CD4-positive, alpha-beta T cell (primary cell): ENCODE data around the gene TCFL5. TPM values are rescaled to one million over a fixed set of nuclear protein-coding genes. Genes with fewer than 3 reads are reported as not detected.
"Not testable (repeated sequence)": the region's sequence is repeated elsewhere in the genome, so short reads cannot be mapped to it uniquely, and the experiment has no call there.

Experiments
- ATAC-seq: fragments of 200-7000 bp; cut with Tn5 transposase; one replicate; pipeline ENCODE4 v1.10.0; 2022; ENCODE audit warnings: mild to moderate bottlenecking; ENCODE audit not compliant: poor library complexity
- CTCF ChIA-PET: fragments of 350-600 bp; sonication (Branson Sonifier 250); formaldehyde crosslinking; loops from one replicate; lab custom pipeline; 2021; ENCODE audit warnings: antibody characterized with exemption, inconsistent platforms; lab: Charles Lee
- POLR2A ChIA-PET: fragments of 350-600 bp; sonication (Branson Sonifier 250); formaldehyde crosslinking; loops from one replicate; lab custom pipeline; 2021; ENCODE audit warnings: antibody characterized with exemption, inconsistent platforms; lab: Charles Lee
- DNase-seq, 14 experiments: peaks; one replicate each; pipeline ENCODE4 v3.0.0-alpha.2; 2013 to 2020; ENCODE audit warnings: mixed read lengths in 2 of 14
- H3K27ac ChIP-seq, 2 donors: one replicate each; pipeline versions ENCODE4 v1.5.1 to v1.7.0; 2013; ENCODE audit warnings: low read length in 2 of 2, low read depth in 1 of 2, mild to moderate bottlenecking in 1 of 2
- H3K27me3 ChIP-seq, 2 experiments: 1 replicate in 1 of 2; 2 replicates in 1 of 2; pipeline versions ENCODE4 v1.6.1 to v1.7.0; 2013; ENCODE audit warnings: low read length in 2 of 2, control low read depth in 1 of 2, mild to moderate bottlenecking in 1 of 2, moderate library complexity in 1 of 2; ENCODE audit not compliant: insufficient read depth in 2 of 2, control insufficient read depth in 1 of 2
- H3K36me3 ChIP-seq: one replicate; pipeline ENCODE4 v1.6.1; 2013; ENCODE audit warnings: low read length, control low read depth; ENCODE audit not compliant: insufficient read depth
- H3K4me1 ChIP-seq: one replicate; pipeline ENCODE4 v1.6.1; 2013; ENCODE audit warnings: low read length, control low read depth; ENCODE audit not compliant: insufficient read depth
- H3K4me3 ChIP-seq: one replicate; pipeline ENCODE4 v1.5.1; 2013; ENCODE audit warnings: mild to moderate bottlenecking, low read length, moderate library complexity
- H3K9me3 ChIP-seq, 2 experiments: 1 replicate in 1 of 2; 2 replicates in 1 of 2; pipeline versions ENCODE4 v1.6.1 to v1.7.0; 2013; ENCODE audit warnings: low read length in 2 of 2, mild to moderate bottlenecking in 2 of 2, control low read depth in 1 of 2, moderate library complexity in 1 of 2; ENCODE audit not compliant: control insufficient read depth in 1 of 2, insufficient read depth in 1 of 2
- H3K27ac Mint-ChIP-seq: one replicate; pipeline ENCODE4 v1.8.0; 2020; ENCODE audit warnings: mixed read lengths
- H3K27me3 Mint-ChIP-seq: one replicate; pipeline ENCODE4 v1.8.0; 2021; ENCODE audit warnings: mixed read lengths
- H3K36me3 Mint-ChIP-seq: one replicate; pipeline ENCODE4 v1.8.0; 2021; ENCODE audit warnings: low read depth, mixed read lengths
- H3K4me1 Mint-ChIP-seq: one replicate; pipeline ENCODE4 v1.8.0; 2021; ENCODE audit warnings: low read depth, mixed read lengths
- H3K4me3 Mint-ChIP-seq: one replicate; pipeline ENCODE4 v1.8.0; 2020; ENCODE audit warnings: mild to moderate bottlenecking, mixed read lengths
- H3K9me3 Mint-ChIP-seq: one replicate; pipeline ENCODE4 v1.8.0; 2020; ENCODE audit warnings: mixed read lengths
- CTCF ChIP-seq: fragments of 200-600 bp; IDR thresholded peaks from one replicate; pipeline ENCODE4 v1.8.0; 2022; ENCODE audit warnings: antibody characterized with exemption, mild to moderate bottlenecking
- intact Hi-C, 2 experiments: fragments of 100-400 bp; cut with DNase I in 1 of 2; cut with micrococcal nuclease in 1 of 2; formaldehyde crosslinking; loops; one replicate each; pipeline versions ENCODE4 v1.15.1 to v1.9.0; 2023 to 2025; cut with DNase I, micrococcal nuclease
- total RNA-seq, 174 experiments: library from RNA in 2 of 174; stranded (reverse) in 2 of 174; gene quantifications; one replicate each; pipeline ENCODE4 v1.2.3 and lab custom pipeline; 2021 to 2026

TCFL5 gene
- total RNA-seq, 2 experiments from 2014 or later: 5.9 to 6.3 TPM

- Mint-ChIP-seq H3K9me3 (no peaks in the 10 kb centered on the region), H3K4me1 (peaks cover 13% of the 10 kb centered on the region), H3K27ac (no peak overlapping the region), H3K27me3 (no peaks in the 10 kb centered on the region), H3K36me3 (peaks cover 51% of the 10 kb centered on the region), H3K4me3 (no peak overlapping the region)
- peaks cover 19% of the 10 kb centered on the region for H3K36me3 ChIP-seq
- H3K4me1 ChIP-seq: peaks cover 4% of the 10 kb centered on the region
- no peak for DNase-seq
- H3K9me3 ChIP-seq: no peaks in the 10 kb centered on the region
- intact Hi-C loops: no loop called here
- POLR2A ChIA-PET: interaction anchor here (0.8 kb wide), 1 partner anchor 41 kb away, joined by 3 read pairs; no protein-coding TSS in a partner anchor
- H3K27me3 ChIP-seq: no peaks in the 10 kb centered on the region
- no peak overlapping the region for H3K4me3 ChIP-seq
- TF ChIP-seq CTCF: no peak
- ATAC-seq: no peak
- CTCF ChIA-PET: no interaction called here
- no peak overlapping the region for H3K27ac ChIP-seq
Observed at GRCh38 chr20:62855120-62855519, 6.5 kb downstream of the TCFL5 start.

- Mint-ChIP-seq H3K27me3 (no peaks in the 10 kb centered on the region), H3K27ac (no peak overlapping the region), H3K4me1 (peaks cover 6% of the 10 kb centered on the region), H3K4me3 (no peak overlapping the region), H3K36me3 (peaks cover 50% of the 10 kb centered on the region), H3K9me3 (no peaks in the 10 kb centered on the region)
- TF ChIP-seq CTCF: no peak
- peaks cover 19% of the 10 kb centered on the region for H3K36me3 ChIP-seq
- ChIA-PET CTCF (no interaction called here), POLR2A (interaction anchor here (1.0 kb wide), 1 partner anchor 203 kb away, joined by 3 read pairs; no protein-coding TSS in a partner anchor)
- H3K9me3 ChIP-seq: no peaks in the 10 kb centered on the region
- no peaks in the 10 kb centered on the region for H3K4me1 ChIP-seq
- intact Hi-C loops: no loop called here
- H3K4me3 ChIP-seq: no peak overlapping the region
- H3K27ac ChIP-seq: no peak overlapping the region
- ATAC-seq (no peak), DNase-seq (no peak)
- H3K27me3 ChIP-seq: no peaks in the 10 kb centered on the region
Observed at GRCh38 chr20:62854121-62854520, 7.5 kb downstream of the TCFL5 start.

DNA sequence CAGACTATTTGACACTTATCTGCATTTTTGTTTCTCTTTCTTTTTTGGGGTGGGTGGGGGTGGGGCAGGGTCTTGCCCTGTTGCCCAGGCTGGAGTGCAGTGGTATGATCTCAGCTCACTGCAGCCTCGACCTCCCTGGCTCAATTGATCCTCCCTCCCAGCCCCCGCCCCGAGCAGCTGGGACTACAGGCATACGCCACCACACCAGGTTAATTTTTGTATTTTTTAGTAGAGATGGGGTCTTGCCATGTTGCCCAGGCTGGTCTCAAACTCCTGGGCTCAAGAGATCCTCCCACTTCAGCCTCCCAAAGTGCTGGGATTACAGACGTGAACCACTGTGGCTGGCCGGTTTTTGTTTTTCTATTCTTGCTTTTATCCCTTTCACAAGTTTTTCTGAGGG is 8.3 kb downstream of the TCFL5 start:
- CTCF ChIA-PET, H3K9me3 ChIP-seq, H3K27ac ChIP-seq, H3K4me1 Mint-ChIP-seq, POLR2A ChIA-PET, DNase-seq, ATAC-seq, H3K4me3 ChIP-seq, H3K4me1 ChIP-seq, H3K27ac Mint-ChIP-seq, H3K4me3 Mint-ChIP-seq, H3K27me3 ChIP-seq, intact Hi-C loops, H3K9me3 Mint-ChIP-seq, H3K27me3 Mint-ChIP-seq: not testable (repeated sequence)
- H3K36me3 Mint-ChIP-seq: peaks cover 47% of the 10 kb centered on the region
- H3K36me3 ChIP-seq: peaks cover 19% of the 10 kb centered on the region

DNA sequence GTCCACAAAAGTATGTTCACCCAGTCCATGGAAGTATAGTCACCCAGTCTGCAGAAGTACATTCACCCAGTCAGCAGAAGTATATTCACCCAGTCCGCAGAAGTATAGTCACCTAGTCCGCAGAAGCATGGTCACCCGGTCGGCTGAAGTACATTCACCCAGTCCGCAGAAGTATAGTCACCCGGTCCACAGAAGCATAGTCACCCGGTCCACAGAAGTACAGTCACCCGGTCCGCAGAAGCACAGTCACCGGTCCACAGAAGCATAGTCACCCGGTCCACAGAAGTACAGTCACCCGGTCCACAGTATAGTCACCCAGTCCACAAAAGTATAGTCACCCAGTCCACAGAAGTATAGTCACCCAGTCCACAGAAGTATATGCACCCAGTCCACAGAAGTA is 8.8 kb downstream of the TCFL5 start:
- Histone ChIP-seq H3K9me3 (no peaks in the 10 kb centered on the region), H3K27me3 (no peaks in the 10 kb centered on the region), H3K27ac (no peak overlapping the region), H3K4me3 (no peak overlapping the region), H3K4me1 (no peaks in the 10 kb centered on the region), H3K36me3 (peaks cover 19% of the 10 kb centered on the region)
- DNase-seq (no peak), ATAC-seq (no peak)
- no peak for TF ChIP-seq CTCF
- H3K27ac Mint-ChIP-seq: no peak overlapping the region
- no peak overlapping the region for H3K4me3 Mint-ChIP-seq
- H3K36me3 Mint-ChIP-seq: peaks cover 43% of the 10 kb centered on the region
- no peaks in the 10 kb centered on the region for H3K27me3 Mint-ChIP-seq
- ChIA-PET POLR2A (no interaction called here), CTCF (no interaction called here)
- H3K4me1 Mint-ChIP-seq: no peaks in the 10 kb centered on the region
- no peaks in the 10 kb centered on the region for H3K9me3 Mint-ChIP-seq
- intact Hi-C loops: no loop called here
